GM12891 (cell line): ENCODE data around the gene HSF2BP.

Source experiments
- POLR2A ChIP-seq: IDR thresholded peaks from 2 replicates; pipeline ENCODE4 v1.6.1; 2011; ENCODE audit warnings: low read depth, low read length, control low read depth
- POLR2AphosphoS5 ChIP-seq: IDR thresholded peaks from 2 replicates; pipeline ENCODE4 v1.6.1; 2011; ENCODE audit warnings: low read depth, low read length, control low read depth
- SPI1 ChIP-seq: IDR thresholded peaks from 2 replicates; pipeline ENCODE4 v1.6.1; 2011; ENCODE audit warnings: low read depth, low read length, control low read depth
- TAF1 ChIP-seq: IDR thresholded peaks from 2 replicates; pipeline ENCODE4 v1.6.1; 2011; ENCODE audit warnings: low read depth, low read length, control low read depth

- TF ChIP-seq POLR2A (peak; percentile 72; the same call in 1 of the 2 replicates), POLR2AphosphoS5 (no peak; the same call in none of the 2 replicates), SPI1 (no peak), TAF1 (0 out of 2 replicates have a peak, but pooled peaks have one; percentile 40)
Measured at GRCh38 chr21:43659136-43660000, at the start of gene HSF2BP, which contains the start of gene RRP1B.
